ENCODE results near the gene GPR176. TPM values are rescaled to one million over a fixed set of nuclear protein-coding genes. Genes with fewer than 3 reads are reported as not detected.
"Not testable (repeated sequence)": the region's sequence is repeated elsewhere in the genome, so short reads cannot be mapped to it uniquely, and the experiment has no call there.

Gene GPR176
- total RNA-seq, 1 donor from 2014 or later = 7.2 TPM

GRCh38 chr15:39904115-39904514 lies 16.0 kb downstream of the GPR176 start:
- H3K4me1 Mint-ChIP-seq (ENCODE audit: unreplicated experiment) = peaks cover 3% of the 10 kb centered on the region
- no peaks in the 10 kb centered on the region for H3K9me3 Mint-ChIP-seq
- peaks cover 8% of the 10 kb centered on the region for H3K27me3 Mint-ChIP-seq
- no peak overlapping the region for H3K4me3 Mint-ChIP-seq
- no peak overlapping the region for H3K27ac Mint-ChIP-seq
- DNase-seq (ENCODE audit: extremely low spot score, unreplicated experiment) = no peak
- TF ChIP-seq CTCF (conservative IDR thresholded peaks at IDR 0.05) = no peak
- no peaks in the 10 kb centered on the region for H3K36me3 Mint-ChIP-seq

DNA sequence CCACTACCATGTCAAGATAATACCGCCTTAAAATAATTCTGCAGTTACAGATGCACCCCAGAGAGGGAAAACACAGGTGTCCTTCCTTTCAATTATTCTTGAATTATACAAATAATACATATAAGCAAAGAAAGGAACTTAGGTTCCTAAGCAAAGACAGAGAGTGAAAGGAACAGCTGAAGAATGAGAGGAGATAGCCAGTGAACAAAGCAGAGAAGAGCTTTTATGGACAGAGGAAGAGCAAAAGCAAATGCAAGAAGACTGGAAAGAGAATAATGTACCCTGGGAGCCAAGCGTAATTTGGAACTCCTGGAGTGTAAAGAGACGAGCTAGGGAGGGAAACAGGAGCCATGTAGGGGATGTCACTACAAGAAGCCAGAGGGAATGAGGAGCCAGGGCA lies 21.7 kb downstream of the GPR176 start:
- Mint-ChIP-seq H3K9me3 (peaks cover 6% of the 10 kb centered on the region), H3K36me3 (no peaks in the 10 kb centered on the region), H3K27ac (no peak overlapping the region), H3K4me1 (ENCODE audit: unreplicated experiment) (peaks cover 14% of the 10 kb centered on the region), H3K4me3 (no peak overlapping the region), H3K27me3 (peaks cover 6% of the 10 kb centered on the region)
- no peak for TF ChIP-seq CTCF (conservative IDR thresholded peaks at IDR 0.05)
- no peak for DNase-seq (ENCODE audit: extremely low spot score, unreplicated experiment)

DNA sequence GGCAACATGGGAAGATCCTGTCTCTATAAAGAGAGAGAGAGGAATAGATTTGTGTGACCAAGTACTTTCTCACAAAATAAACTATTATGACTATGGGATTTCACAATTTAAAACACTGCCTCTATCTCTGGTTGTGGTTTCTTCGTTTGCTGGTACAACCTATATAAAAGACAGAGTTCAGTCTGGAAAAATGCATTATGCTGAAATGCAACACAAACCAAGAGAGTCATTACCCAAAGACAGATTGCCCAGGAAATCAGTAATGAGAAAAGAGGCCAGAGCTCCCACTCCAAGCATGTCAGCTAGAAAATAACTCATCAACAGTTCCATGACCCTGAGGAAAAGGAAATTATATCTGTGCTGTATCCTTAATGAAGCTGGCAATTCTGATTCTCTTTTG lies 23.2 kb downstream of the GPR176 start:
- H3K4me3 Mint-ChIP-seq = no peak overlapping the region
- H3K4me1 Mint-ChIP-seq (ENCODE audit: unreplicated experiment) = peaks cover 14% of the 10 kb centered on the region
- TF ChIP-seq CTCF (conservative IDR thresholded peaks at IDR 0.05) = no peak
- no peaks in the 10 kb centered on the region for H3K36me3 Mint-ChIP-seq
- peaks cover 6% of the 10 kb centered on the region for H3K9me3 Mint-ChIP-seq
- H3K27me3 Mint-ChIP-seq = peaks cover 6% of the 10 kb centered on the region
- no peak for DNase-seq (ENCODE audit: extremely low spot score, unreplicated experiment)
- no peak overlapping the region for H3K27ac Mint-ChIP-seq

DNA sequence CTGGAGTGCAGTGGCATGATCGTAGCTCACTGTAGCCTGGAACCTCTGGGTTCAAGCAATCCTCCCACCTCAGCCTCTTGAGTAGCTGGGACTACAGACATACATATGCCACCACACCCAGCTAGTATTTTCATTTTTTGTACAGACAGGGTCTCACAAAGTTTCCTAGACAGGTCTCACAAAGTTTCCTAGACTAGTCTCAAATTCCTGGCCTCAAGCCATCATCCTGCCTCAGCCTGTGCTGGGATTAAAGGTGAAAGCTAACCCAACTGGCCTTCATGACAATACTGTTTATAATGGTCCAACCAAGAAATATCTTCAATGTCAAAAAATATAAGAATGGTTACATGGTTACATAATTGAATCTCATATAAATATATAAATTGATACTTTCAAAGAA lies 24.0 kb downstream of the GPR176 start:
- no peak for TF ChIP-seq CTCF (conservative IDR thresholded peaks at IDR 0.05)
- H3K36me3 Mint-ChIP-seq = no peaks in the 10 kb centered on the region
- peaks cover 14% of the 10 kb centered on the region for H3K4me1 Mint-ChIP-seq (ENCODE audit: unreplicated experiment)
- peaks cover 6% of the 10 kb centered on the region for H3K27me3 Mint-ChIP-seq
- no peak overlapping the region for H3K4me3 Mint-ChIP-seq
- peaks cover 6% of the 10 kb centered on the region for H3K9me3 Mint-ChIP-seq
- H3K27ac Mint-ChIP-seq = no peak overlapping the region
- no peak for DNase-seq (ENCODE audit: extremely low spot score, unreplicated experiment)

DNA sequence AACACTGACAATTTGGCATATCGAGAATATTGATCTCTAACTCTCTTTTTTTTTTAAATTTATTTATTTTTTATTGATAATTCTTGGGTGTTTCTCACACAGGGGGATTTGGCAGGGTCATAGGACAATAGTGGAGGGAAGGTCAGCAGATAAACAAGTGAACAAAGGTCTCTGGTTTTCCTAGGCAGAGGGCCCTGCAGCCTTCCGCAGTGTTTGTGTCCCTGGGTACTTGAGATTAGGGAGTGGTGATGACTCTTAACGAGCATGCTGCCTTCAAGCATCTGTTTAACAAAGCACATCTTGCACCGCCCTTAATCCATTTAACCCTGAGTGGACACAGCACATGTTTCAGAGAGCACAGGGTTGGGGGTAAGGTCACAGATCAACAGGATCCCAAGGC lies 27.0 kb downstream of the GPR176 start:
- not testable (repeated sequence) for H3K9me3 Mint-ChIP-seq; H3K4me1 Mint-ChIP-seq (ENCODE audit: unreplicated experiment); DNase-seq (ENCODE audit: extremely low spot score, unreplicated experiment); H3K27ac Mint-ChIP-seq; H3K27me3 Mint-ChIP-seq; H3K36me3 Mint-ChIP-seq; H3K4me3 Mint-ChIP-seq

DNA sequence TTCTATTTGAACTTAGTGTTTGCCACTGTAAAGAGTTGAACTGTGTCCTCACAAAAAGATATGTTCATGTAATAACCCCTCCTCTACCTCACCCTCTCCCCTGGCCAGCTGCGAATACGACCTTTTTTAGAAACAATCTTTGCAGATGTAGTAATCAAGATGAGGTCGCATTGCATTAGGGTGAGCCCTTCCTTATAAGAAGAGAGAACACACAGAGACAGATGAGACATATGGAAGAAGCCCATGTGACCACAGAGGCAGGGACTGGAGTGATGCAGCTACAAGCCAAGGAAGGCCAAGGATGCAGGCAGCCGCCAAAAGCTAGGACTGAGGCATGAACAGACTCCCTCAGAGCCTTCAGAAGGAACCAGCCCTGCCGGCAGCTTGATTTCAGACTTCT lies 27.6 kb downstream of the GPR176 start:
- Mint-ChIP-seq H3K27ac (no peak overlapping the region), H3K4me1 (ENCODE audit: unreplicated experiment) (peaks cover 8% of the 10 kb centered on the region), H3K27me3 (no peaks in the 10 kb centered on the region), H3K4me3 (no peak overlapping the region), H3K9me3 (no peaks in the 10 kb centered on the region), H3K36me3 (no peaks in the 10 kb centered on the region)
- no peak for DNase-seq (ENCODE audit: extremely low spot score, unreplicated experiment)
- TF ChIP-seq CTCF (conservative IDR thresholded peaks at IDR 0.05) = no peak

All from type B pancreatic cell (in vitro differentiated cells).